ENCODE data around the gene RXRA.

RXRA gene

GRCh38 chr9:134375430-134376385 lies 49.5 kb downstream of the RXRA start:
- peak overlapping the region; percentile 81 for H3K27ac ChIP-seq
- DNase-seq (ENCODE audit: low read depth, low spot score) = no peak

GRCh38 chr9:134376386-134377142 lies 50.3 kb downstream of the RXRA start:
- peak overlapping the region; percentile 81 for H3K27ac ChIP-seq
- no peak for DNase-seq (ENCODE audit: low read depth, low spot score)

- DNase-seq (ENCODE audit: low read depth, low spot score) = no peak
- no peak overlapping the region for H3K27ac ChIP-seq
Measured at GRCh38 chr9:134377143-134377484, 50.9 kb downstream of the RXRA start.

- no peak for DNase-seq (ENCODE audit: low read depth, low spot score)
- peak overlapping the region; percentile 86 for H3K27ac ChIP-seq
Measured at GRCh38 chr9:134377976-134378375, 51.7 kb downstream of the RXRA start.

DNA sequence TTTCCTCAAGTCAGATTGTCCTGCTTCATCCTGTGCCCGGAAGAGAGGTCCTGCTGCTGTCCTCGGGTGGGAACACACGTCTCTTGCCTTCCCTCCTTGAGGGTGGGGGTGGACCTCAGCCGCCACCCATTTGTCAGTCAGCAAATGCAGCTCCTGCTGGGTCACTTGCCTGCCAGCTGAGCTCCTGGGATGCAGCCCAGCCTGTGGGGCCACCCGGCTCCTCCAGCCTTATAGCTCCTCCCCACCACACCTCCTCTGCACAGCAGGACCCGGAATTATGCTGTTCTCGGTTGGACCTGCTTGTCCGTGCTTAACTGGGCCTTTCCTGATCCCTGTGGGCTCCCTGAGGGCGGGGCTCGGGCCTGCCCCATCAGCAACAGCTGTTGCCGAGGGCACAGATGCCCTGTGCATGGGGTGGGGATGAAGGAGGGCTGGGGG lies 52.7 kb downstream of the RXRA start:
- DNase-seq (ENCODE audit: low read depth, low spot score) = no peak
- peak overlapping the region; percentile 86 for H3K27ac ChIP-seq

GRCh38 chr9:134379831-134380365 lies 53.6 kb downstream of the RXRA start:
- H3K27ac ChIP-seq = peak overlapping the region; percentile 86
- DNase-seq (ENCODE audit: low read depth, low spot score) = no peak

- H3K27ac ChIP-seq = peak overlapping the region; percentile 86
- DNase-seq (ENCODE audit: low read depth, low spot score) = no peak
Measured at GRCh38 chr9:134380542-134381271, 54.5 kb downstream of the RXRA start.

GRCh38 chr9:134381272-134381661 lies 55.0 kb downstream of the RXRA start:
- H3K27ac ChIP-seq = no peak overlapping the region

DNA sequence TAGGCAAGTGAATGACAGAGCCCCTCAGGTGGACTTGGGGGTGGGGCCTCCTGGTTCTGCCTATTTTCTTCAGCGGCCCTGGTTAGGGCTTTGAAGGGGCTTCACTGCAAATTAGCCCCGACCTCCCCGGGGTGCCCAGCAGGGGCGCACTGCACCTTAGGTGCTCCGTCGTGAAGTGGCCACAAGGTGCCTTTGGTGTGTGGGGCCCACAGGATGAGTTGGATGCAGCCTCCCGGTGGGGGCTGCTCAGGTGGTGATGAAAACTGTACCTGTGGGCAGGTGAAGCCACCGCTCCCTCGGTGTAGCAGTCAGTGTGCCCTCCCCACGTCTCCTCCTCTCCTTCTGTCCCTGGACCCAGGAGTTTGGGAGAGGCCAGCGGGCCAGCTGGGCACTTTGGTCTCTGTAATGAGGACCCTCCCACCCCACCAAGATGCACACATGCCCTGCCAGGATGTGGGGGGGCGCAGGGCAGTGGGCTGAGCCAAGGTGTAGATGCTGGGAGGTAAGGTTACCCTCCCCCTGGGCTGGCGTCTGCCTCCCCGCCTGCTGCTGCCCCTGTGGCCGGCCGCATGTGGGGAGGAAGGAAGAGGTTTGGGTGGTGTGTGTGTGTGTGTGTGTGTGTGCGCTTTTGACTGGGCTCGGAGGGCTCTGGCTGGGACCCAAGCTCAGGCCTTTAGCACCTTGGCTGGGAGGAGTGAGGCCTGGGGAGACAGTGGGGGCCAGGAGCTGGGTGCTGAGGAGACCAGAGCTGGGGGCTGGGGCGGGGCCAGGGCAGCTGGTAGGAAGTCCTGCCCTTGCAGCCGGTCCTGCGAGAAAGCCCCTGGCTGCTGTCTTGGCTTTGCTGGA lies 55.6 kb downstream of the RXRA start:
- H3K27ac ChIP-seq = no peak overlapping the region
- no peak for DNase-seq (ENCODE audit: low read depth, low spot score)

More at GRCh38 chr9:134381272-134381661, 55.0 kb downstream of the RXRA start:
- no peak for DNase-seq (ENCODE audit: low read depth, low spot score)

DNA sequence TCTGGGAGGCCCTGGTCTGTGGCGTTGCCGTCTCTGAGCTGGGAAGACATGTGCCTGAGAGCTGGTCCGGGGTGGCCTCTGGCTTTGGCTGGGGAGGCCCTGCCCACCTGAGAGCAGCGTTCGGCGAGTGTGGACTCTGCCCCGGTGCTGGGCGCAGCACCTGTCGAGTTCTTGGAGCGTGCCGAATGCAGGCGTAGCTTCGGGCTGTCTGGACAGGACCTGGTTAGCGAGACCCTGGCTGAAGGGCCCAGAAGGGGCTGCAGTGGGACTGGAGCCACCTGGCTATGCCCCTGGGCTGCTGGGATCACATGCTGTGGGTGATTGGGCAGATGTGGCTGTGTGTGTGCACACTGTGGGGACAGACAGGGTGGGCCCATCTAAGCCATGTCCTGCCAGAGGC lies 56.5 kb downstream of the RXRA start:
- no peak overlapping the region for H3K27ac ChIP-seq
- no peak for DNase-seq (ENCODE audit: low read depth, low spot score)

DNA sequence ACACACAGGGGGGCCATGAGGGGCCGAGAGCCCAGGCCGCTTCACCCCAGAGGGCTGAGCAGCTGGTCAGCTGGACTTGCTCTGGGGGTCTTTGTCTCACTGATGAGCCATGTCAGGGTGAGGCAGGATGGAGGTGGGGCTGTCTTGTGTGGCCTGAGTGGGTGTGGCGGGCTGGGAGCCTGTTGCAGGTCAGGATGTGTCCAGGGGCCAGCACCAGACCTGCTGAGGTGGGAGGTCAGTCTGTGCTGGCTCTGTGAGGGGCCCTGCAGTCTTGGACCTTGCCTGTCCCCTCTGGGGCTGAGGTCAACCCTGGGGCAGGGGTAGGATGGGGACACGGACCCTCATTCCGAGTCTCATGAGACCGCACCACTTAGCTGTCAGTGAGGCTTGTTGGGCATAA lies 56.9 kb downstream of the RXRA start:
- no peak overlapping the region for H3K27ac ChIP-seq

GRCh38 chr9:134384811-134385479 lies 58.7 kb downstream of the RXRA start:
- peak overlapping the region; percentile 15 for H3K27ac ChIP-seq
- DNase-seq (ENCODE audit: low read depth, low spot score) = no peak

More for the DNA sequence above, 56.9 kb downstream of the RXRA start:
- no peak for DNase-seq (ENCODE audit: low read depth, low spot score)

DNA sequence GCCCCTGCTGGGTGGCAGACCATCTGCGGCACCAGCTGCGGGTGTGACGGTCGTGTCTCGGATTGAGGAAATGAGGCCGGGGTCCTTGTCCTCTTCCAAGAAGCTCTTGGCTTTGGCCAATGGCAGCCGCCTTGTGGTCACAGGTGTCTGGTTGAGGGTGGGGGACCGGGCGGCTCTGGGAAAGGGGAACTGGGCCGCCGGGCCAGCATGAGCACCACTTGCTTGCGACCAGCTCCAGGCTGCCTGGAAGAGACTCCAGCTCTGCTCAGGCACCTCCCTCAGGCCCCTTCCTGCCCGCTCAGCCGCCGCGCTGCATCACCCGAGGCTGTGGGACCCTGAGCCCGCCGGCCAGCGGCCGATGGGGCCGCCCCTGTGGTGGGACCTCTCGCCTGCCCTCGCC lies 59.7 kb downstream of the RXRA start:
- no peak for DNase-seq (ENCODE audit: low read depth, low spot score)
- no peak overlapping the region for H3K27ac ChIP-seq

- no peak for DNase-seq (ENCODE audit: low read depth, low spot score)
- no peak overlapping the region for H3K27ac ChIP-seq
Measured at GRCh38 chr9:134386951-134387831, 60.9 kb downstream of the RXRA start.

GRCh38 chr9:134388289-134388808 lies 62.1 kb downstream of the RXRA start:
- H3K27ac ChIP-seq = no peak overlapping the region
- no peak for DNase-seq (ENCODE audit: low read depth, low spot score)

GRCh38 chr9:134388976-134389375 lies 62.7 kb downstream of the RXRA start:
- no peak for DNase-seq (ENCODE audit: low read depth, low spot score)
- no peak overlapping the region for H3K27ac ChIP-seq

- DNase-seq (ENCODE audit: low read depth, low spot score) = no peak
- H3K27ac ChIP-seq = no peak overlapping the region
Measured at GRCh38 chr9:134389642-134390041, 63.4 kb downstream of the RXRA start.

DNA sequence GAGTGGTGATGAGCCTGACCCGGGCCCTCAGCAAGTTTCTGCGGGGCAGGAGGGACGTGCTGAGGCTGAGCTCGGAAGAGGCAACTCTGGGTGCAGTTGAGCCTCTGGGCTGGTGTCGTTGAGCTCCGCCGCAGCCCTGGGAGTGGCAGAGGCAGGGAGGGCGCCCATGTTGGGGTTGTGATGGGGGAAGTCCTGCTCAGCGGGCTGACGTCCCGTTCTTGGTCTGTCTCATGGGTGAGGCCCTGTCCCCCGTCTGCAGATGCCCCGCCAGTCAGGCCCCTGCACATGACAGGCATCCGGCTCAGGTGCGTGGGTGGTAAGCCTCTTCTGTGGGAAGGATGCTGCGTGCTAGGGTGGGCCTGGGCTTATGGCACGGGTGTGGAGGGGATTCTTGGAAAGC lies 64.3 kb downstream of the RXRA start:
- H3K27ac ChIP-seq = no peak overlapping the region
- no peak for DNase-seq (ENCODE audit: low read depth, low spot score)

Data from epithelial cell of prostate (primary cell).